Central memory CD8-positive, alpha-beta T cell (primary cell): ENCODE results near the gene ST8SIA1.

Experiments used
- ATAC-seq: fragments of 150-1000 bp; cut with Tn5 transposase; replicated peaks from 2 replicates; pipeline ENCODE4 v1.10.0; 2022; ENCODE audit warnings: mild to moderate bottlenecking, moderate FRiP score, moderate number of reproducible peaks; ENCODE audit not compliant: poor library complexity, severe bottlenecking; ENCODE audit errors: extremely low read depth
- DNase-seq, 2 donors: peaks; one replicate each; pipeline ENCODE4 v3.0.0; 2021; ENCODE audit warnings: low spot score in 2 of 2
- H3K27ac Mint-ChIP-seq: one replicate; pipeline ENCODE4 v1.8.0; 2022; ENCODE audit warnings: low read depth, mild to moderate bottlenecking, moderate library complexity, mixed read lengths
- H3K27me3 Mint-ChIP-seq: one replicate; pipeline ENCODE4 v1.8.0; 2022; ENCODE audit warnings: mixed read lengths
- H3K36me3 Mint-ChIP-seq: one replicate; pipeline ENCODE4 v1.8.0; 2022; ENCODE audit warnings: mild to moderate bottlenecking, moderate library complexity, mixed read lengths; ENCODE audit not compliant: insufficient read depth
- H3K4me1 Mint-ChIP-seq: one replicate; pipeline ENCODE4 v1.8.0; 2022; ENCODE audit warnings: mixed read lengths
- H3K4me3 Mint-ChIP-seq: one replicate; pipeline ENCODE4 v1.8.0; 2022; ENCODE audit warnings: mild to moderate bottlenecking, moderate library complexity, mixed read lengths
- H3K9me3 Mint-ChIP-seq: one replicate; pipeline ENCODE4 v1.8.0; 2022; ENCODE audit warnings: mixed read lengths

The ST8SIA1 gene

GRCh38 chr12:22215467-22216253, 118.8 kb downstream of the ST8SIA1 start:
- Mint-ChIP-seq H3K27ac (no peak overlapping the region), H3K9me3 (no peaks in the 10 kb centered on the region), H3K4me3 (no peak overlapping the region), H3K36me3 (no peaks in the 10 kb centered on the region), H3K4me1 (no peaks in the 10 kb centered on the region), H3K27me3 (no peaks in the 10 kb centered on the region)
- ATAC-seq (no peak), DNase-seq (no peak)

- Mint-ChIP-seq H3K27ac (no peak overlapping the region), H3K4me3 (no peak overlapping the region), H3K9me3 (no peaks in the 10 kb centered on the region), H3K36me3 (peaks cover 2% of the 10 kb centered on the region), H3K27me3 (no peaks in the 10 kb centered on the region), H3K4me1 (no peaks in the 10 kb centered on the region)
- ATAC-seq: no peak
- no peak for DNase-seq
Measured at GRCh38 chr12:22211128-22211527, 123.4 kb downstream of the ST8SIA1 start.

GRCh38 chr12:22209422-22209821, 125.1 kb downstream of the ST8SIA1 start:
- ATAC-seq (no peak), DNase-seq (no peak)
- no peaks in the 10 kb centered on the region for H3K4me1 Mint-ChIP-seq
- peaks cover 4% of the 10 kb centered on the region for H3K36me3 Mint-ChIP-seq
- H3K4me3 Mint-ChIP-seq: no peak overlapping the region
- H3K27ac Mint-ChIP-seq: no peak overlapping the region
- no peaks in the 10 kb centered on the region for H3K27me3 Mint-ChIP-seq
- peaks cover under 1% of the 10 kb centered on the region for H3K9me3 Mint-ChIP-seq

- H3K4me1 Mint-ChIP-seq: no peaks in the 10 kb centered on the region
- no peaks in the 10 kb centered on the region for H3K27me3 Mint-ChIP-seq
- DNase-seq (no peak), ATAC-seq (no peak)
- H3K9me3 Mint-ChIP-seq: peaks cover 10% of the 10 kb centered on the region
- H3K4me3 Mint-ChIP-seq: no peak overlapping the region
- H3K27ac Mint-ChIP-seq: no peak overlapping the region
- peaks cover 6% of the 10 kb centered on the region for H3K36me3 Mint-ChIP-seq
Measured at GRCh38 chr12:22206111-22206728, 128.3 kb downstream of the ST8SIA1 start.

GRCh38 chr12:22204391-22204790, 130.1 kb downstream of the ST8SIA1 start:
- Mint-ChIP-seq H3K36me3 (peaks cover 7% of the 10 kb centered on the region), H3K27me3 (no peaks in the 10 kb centered on the region), H3K4me1 (no peaks in the 10 kb centered on the region), H3K9me3 (peaks cover 10% of the 10 kb centered on the region), H3K4me3 (no peak overlapping the region), H3K27ac (no peak overlapping the region)
- no peak for DNase-seq
- ATAC-seq: no peak

GRCh38 chr12:22202847-22203246, 131.7 kb downstream of the ST8SIA1 start:
- no peak for DNase-seq
- Mint-ChIP-seq H3K9me3 (peaks cover 10% of the 10 kb centered on the region), H3K4me1 (no peaks in the 10 kb centered on the region), H3K27me3 (no peaks in the 10 kb centered on the region), H3K27ac (no peak overlapping the region), H3K36me3 (peaks cover 6% of the 10 kb centered on the region), H3K4me3 (no peak overlapping the region)
- ATAC-seq: no peak

GRCh38 chr12:22201101-22201500, 133.4 kb downstream of the ST8SIA1 start:
- DNase-seq: no peak
- H3K9me3 Mint-ChIP-seq: peaks cover 10% of the 10 kb centered on the region
- no peak overlapping the region for H3K27ac Mint-ChIP-seq
- H3K4me1 Mint-ChIP-seq: no peaks in the 10 kb centered on the region
- no peak for ATAC-seq
- peaks cover 5% of the 10 kb centered on the region for H3K36me3 Mint-ChIP-seq
- no peak overlapping the region for H3K4me3 Mint-ChIP-seq
- no peaks in the 10 kb centered on the region for H3K27me3 Mint-ChIP-seq

GRCh38 chr12:22196236-22196635, 138.3 kb downstream of the ST8SIA1 start:
- Mint-ChIP-seq H3K27ac (no peak overlapping the region), H3K27me3 (no peaks in the 10 kb centered on the region), H3K9me3 (no peaks in the 10 kb centered on the region), H3K36me3 (peaks cover 2% of the 10 kb centered on the region), H3K4me1 (no peaks in the 10 kb centered on the region), H3K4me3 (no peak overlapping the region)
- no peak for ATAC-seq
- DNase-seq: no peak

GRCh38 chr12:22190969-22191368, 143.5 kb downstream of the ST8SIA1 start:
- Mint-ChIP-seq H3K27ac (no peak overlapping the region), H3K9me3 (no peaks in the 10 kb centered on the region)

GRCh38 chr12:22188431-22188830, 146.1 kb downstream of the ST8SIA1 start:
- Mint-ChIP-seq H3K36me3 (no peaks in the 10 kb centered on the region), H3K27me3 (no peaks in the 10 kb centered on the region), H3K4me1 (no peaks in the 10 kb centered on the region), H3K9me3 (no peaks in the 10 kb centered on the region), H3K27ac (no peak overlapping the region), H3K4me3 (no peak overlapping the region)
- ATAC-seq: no peak
- no peak for DNase-seq

More at GRCh38 chr12:22190969-22191368, 143.5 kb downstream of the ST8SIA1 start:
- Mint-ChIP-seq H3K36me3 (no peaks in the 10 kb centered on the region), H3K4me1 (no peaks in the 10 kb centered on the region), H3K4me3 (no peak overlapping the region), H3K27me3 (no peaks in the 10 kb centered on the region)
- no peak for DNase-seq
- no peak for ATAC-seq

- Mint-ChIP-seq H3K9me3 (no peaks in the 10 kb centered on the region), H3K27ac (no peak overlapping the region), H3K4me3 (no peak overlapping the region), H3K36me3 (no peaks in the 10 kb centered on the region), H3K4me1 (no peaks in the 10 kb centered on the region), H3K27me3 (no peaks in the 10 kb centered on the region)
- ATAC-seq (no peak), DNase-seq (no peak)
Measured at GRCh38 chr12:22180705-22181104, 153.8 kb downstream of the ST8SIA1 start.

- no peaks in the 10 kb centered on the region for H3K36me3 Mint-ChIP-seq
- H3K4me1 Mint-ChIP-seq: no peaks in the 10 kb centered on the region
- no peak for DNase-seq
- H3K27ac Mint-ChIP-seq: no peak overlapping the region
- H3K27me3 Mint-ChIP-seq: no peaks in the 10 kb centered on the region
- no peak overlapping the region for H3K4me3 Mint-ChIP-seq
- H3K9me3 Mint-ChIP-seq: no peaks in the 10 kb centered on the region
- no peak for ATAC-seq
Measured at GRCh38 chr12:22173177-22173576, 161.3 kb downstream of the ST8SIA1 start.

GRCh38 chr12:22172501-22172900, 162.0 kb downstream of the ST8SIA1 start:
- Mint-ChIP-seq H3K36me3 (no peaks in the 10 kb centered on the region), H3K27ac (no peak overlapping the region), H3K4me3 (no peak overlapping the region), H3K4me1 (no peaks in the 10 kb centered on the region), H3K27me3 (no peaks in the 10 kb centered on the region), H3K9me3 (no peaks in the 10 kb centered on the region)
- DNase-seq (no peak), ATAC-seq (no peak)
